Erythroblast (primary cell): ENCODE results near the gene IFITM2.

ENCODE experiments used
- GATA1 ChIP-seq: IDR thresholded peaks from 2 replicates; pipeline ENCODE4 v1.6.1; 2011; ENCODE audit warnings: low read depth, mild to moderate bottlenecking, control low read depth, low read length, moderate library complexity
- POLR2A ChIP-seq: IDR thresholded peaks from 2 replicates; pipeline ENCODE4 v1.6.1; 2011; ENCODE audit warnings: mild to moderate bottlenecking, low read length

GRCh38 chr11:285894-286220 lies 21.8 kb upstream of the IFITM2 start:
- TF ChIP-seq POLR2A, result no peak
- no peak for TF ChIP-seq GATA1
